WTC11 (cell line): Measurements from ENCODE around the gene HSBP1L1. TPM values are rescaled to one million over a fixed set of nuclear protein-coding genes. Genes with fewer than 3 reads are reported as not detected.
A peak's percentile ranks its signal among the peaks of the same experiment; 100 is the strongest.

ENCODE experiments used
- ATAC-seq: fragments of 200-7000 bp; cut with Tn5 transposase; 2 replicates; pipeline ENCODE4 v1.10.0; 2021; ENCODE audit warnings: mild to moderate bottlenecking, moderate library complexity
- CTCF ChIA-PET: fragments of 300-600 bp; sonication (Branson Sonifier 250); formaldehyde crosslinking; loops from one replicate; lab custom pipeline; 2021; ENCODE audit warnings: antibody characterized with exemption; lab: Charles Lee
- POLR2A ChIA-PET: fragments of 350-600 bp; sonication (Branson Sonifier 250); formaldehyde crosslinking; loops from one replicate; lab custom pipeline; 2021; ENCODE audit warnings: antibody characterized with exemption; lab: Charles Lee
- DNase-seq: peaks from one replicate; pipeline ENCODE4 v3.0.0; 2021; ENCODE audit warnings: low spot score
- H3K27ac Mint-ChIP-seq: 2 replicates; pipeline ENCODE4 v1.8.0; 2021; ENCODE audit warnings: mixed read lengths
- H3K27me3 Mint-ChIP-seq: 2 replicates; pipeline ENCODE4 v1.8.0; 2021; ENCODE audit warnings: low read depth, mild to moderate bottlenecking, moderate library complexity, mixed read lengths
- H3K36me3 Mint-ChIP-seq: 2 replicates; pipeline ENCODE4 v1.8.0; 2021; ENCODE audit warnings: mixed read lengths
- H3K4me1 Mint-ChIP-seq: 2 replicates; pipeline ENCODE4 v1.8.0; 2022; ENCODE audit warnings: mixed read lengths
- H3K4me3 Mint-ChIP-seq: 2 replicates; pipeline ENCODE4 v1.8.0; 2021; ENCODE audit warnings: mild to moderate bottlenecking, moderate library complexity, mixed read lengths
- H3K9me3 Mint-ChIP-seq: 2 replicates; pipeline ENCODE4 v1.8.0; 2021; ENCODE audit warnings: mixed read lengths
- ATF1 ChIP-seq: sonication (generic); formaldehyde crosslinking; IDR thresholded peaks from 2 replicates; pipeline ENCODE4 v1.8.1; 2023; ENCODE audit warnings: mild to moderate bottlenecking, moderate library complexity, missing genetic modification reagents
- E2F1 ChIP-seq: sonication (generic); formaldehyde crosslinking; IDR thresholded peaks from 2 replicates; pipeline ENCODE4 v1.8.0; 2022; ENCODE audit warnings: mild to moderate bottlenecking, missing genetic modification reagents
- MAX ChIP-seq: sonication (generic); formaldehyde crosslinking; IDR thresholded peaks from 2 replicates; pipeline ENCODE4 v1.8.0; 2022; ENCODE audit warnings: mild to moderate bottlenecking, missing genetic modification reagents
- PREB ChIP-seq: sonication (generic); formaldehyde crosslinking; IDR thresholded peaks from 2 replicates; pipeline ENCODE4 v1.8.1; 2022; ENCODE audit warnings: mild to moderate bottlenecking, missing genetic modification reagents, moderate library complexity, borderline replicate concordance
- SMAD4 ChIP-seq: sonication (generic); formaldehyde crosslinking; IDR thresholded peaks from 2 replicates; pipeline ENCODE4 v1.8.0; 2022; ENCODE audit warnings: mild to moderate bottlenecking, missing genetic modification reagents
- ZNF396 ChIP-seq: fragments of 250-450 bp; sonication (Bioruptor Pico); IDR thresholded peaks from 2 replicates; pipeline ENCODE4 v1.8.0; 2021; ENCODE audit warnings: mild to moderate bottlenecking, moderate library complexity, borderline replicate concordance
- ZNF423 ChIP-seq: fragments of 250-450 bp; sonication (Bioruptor Pico); IDR thresholded peaks from 2 replicates; pipeline ENCODE4 v2.1.2; 2022; ENCODE audit warnings: mild to moderate bottlenecking, moderate library complexity
- total RNA-seq: library from RNA; stranded (reverse); gene quantifications from 3 replicates; pipeline ENCODE4 v1.2.3, GENCODE V29; 2021
- TF ChIP-seq, protein P1 (sequence below): fragments of 250-450 bp; sonication (Bioruptor Pico); IDR thresholded peaks from 2 replicates; pipeline ENCODE4 v1.9.0; 2021; ENCODE audit warnings: mild to moderate bottlenecking
- TF ChIP-seq, protein P2 (sequence below): fragments of 250-450 bp; sonication (Bioruptor Pico); IDR thresholded peaks from 2 replicates; pipeline ENCODE4 v1.9.0; 2021; ENCODE audit warnings: moderate library complexity, mild to moderate bottlenecking, inconsistent platforms, borderline replicate concordance
- TF ChIP-seq, protein P3 (sequence below): fragments of 250-450 bp; sonication (Bioruptor Pico); IDR thresholded peaks from 2 replicates; pipeline ENCODE4 v1.9.0; 2021; ENCODE audit warnings: mild to moderate bottlenecking
- TF ChIP-seq, protein P4 (sequence below): fragments of 250-450 bp; sonication (Bioruptor Pico); IDR thresholded peaks from 2 replicates; pipeline ENCODE4 v2.1.2; 2022; ENCODE audit warnings: mild to moderate bottlenecking, moderate library complexity
- TF ChIP-seq, protein P5 (sequence below): sonication (generic); formaldehyde crosslinking; IDR thresholded peaks from 2 replicates; pipeline ENCODE4 v1.8.1; 2023; ENCODE audit warnings: mild to moderate bottlenecking, missing genetic modification reagents
- TF ChIP-seq, protein P6 (sequence below): sonication (generic); formaldehyde crosslinking; IDR thresholded peaks from 2 replicates; pipeline ENCODE4 v1.8.0; 2022; ENCODE audit warnings: missing genetic modification reagents

The HSBP1L1 gene
- total RNA-seq, 1 experiment from 2014 or later, result 1.4 TPM

- TF ChIP-seq, protein P1, sequence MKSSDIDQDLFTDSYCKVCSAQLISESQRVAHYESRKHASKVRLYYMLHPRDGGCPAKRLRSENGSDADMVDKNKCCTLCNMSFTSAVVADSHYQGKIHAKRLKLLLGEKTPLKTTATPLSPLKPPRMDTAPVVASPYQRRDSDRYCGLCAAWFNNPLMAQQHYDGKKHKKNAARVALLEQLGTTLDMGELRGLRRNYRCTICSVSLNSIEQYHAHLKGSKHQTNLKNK, result no peak
Observed at GRCh38 chr18:79922971-79923411, 41.5 kb upstream of the HSBP1L1 start (continued).

- no peak for TF ChIP-seq MAX (CRISPR knock-in tag)
- TF ChIP-seq SMAD4, result no peak
- DNase-seq (no peak), ATAC-seq (no peak)
- no peak overlapping the region for H3K4me3 Mint-ChIP-seq
- no peaks in the 10 kb centered on the region; the same call in 1 of the 2 replicates for H3K27me3 Mint-ChIP-seq
- H3K9me3 Mint-ChIP-seq, result peaks cover 8% of the 10 kb centered on the region
- no peak overlapping the region for H3K27ac Mint-ChIP-seq
- POLR2A ChIA-PET, result no interaction called here
- peaks cover 11% of the 10 kb centered on the region for H3K4me1 Mint-ChIP-seq
- H3K36me3 Mint-ChIP-seq, result peaks cover 4% of the 10 kb centered on the region
- CTCF ChIA-PET, result no interaction called here
Observed at GRCh38 chr18:79923896-79924585, 40.4 kb upstream of the HSBP1L1 start.

DNA sequence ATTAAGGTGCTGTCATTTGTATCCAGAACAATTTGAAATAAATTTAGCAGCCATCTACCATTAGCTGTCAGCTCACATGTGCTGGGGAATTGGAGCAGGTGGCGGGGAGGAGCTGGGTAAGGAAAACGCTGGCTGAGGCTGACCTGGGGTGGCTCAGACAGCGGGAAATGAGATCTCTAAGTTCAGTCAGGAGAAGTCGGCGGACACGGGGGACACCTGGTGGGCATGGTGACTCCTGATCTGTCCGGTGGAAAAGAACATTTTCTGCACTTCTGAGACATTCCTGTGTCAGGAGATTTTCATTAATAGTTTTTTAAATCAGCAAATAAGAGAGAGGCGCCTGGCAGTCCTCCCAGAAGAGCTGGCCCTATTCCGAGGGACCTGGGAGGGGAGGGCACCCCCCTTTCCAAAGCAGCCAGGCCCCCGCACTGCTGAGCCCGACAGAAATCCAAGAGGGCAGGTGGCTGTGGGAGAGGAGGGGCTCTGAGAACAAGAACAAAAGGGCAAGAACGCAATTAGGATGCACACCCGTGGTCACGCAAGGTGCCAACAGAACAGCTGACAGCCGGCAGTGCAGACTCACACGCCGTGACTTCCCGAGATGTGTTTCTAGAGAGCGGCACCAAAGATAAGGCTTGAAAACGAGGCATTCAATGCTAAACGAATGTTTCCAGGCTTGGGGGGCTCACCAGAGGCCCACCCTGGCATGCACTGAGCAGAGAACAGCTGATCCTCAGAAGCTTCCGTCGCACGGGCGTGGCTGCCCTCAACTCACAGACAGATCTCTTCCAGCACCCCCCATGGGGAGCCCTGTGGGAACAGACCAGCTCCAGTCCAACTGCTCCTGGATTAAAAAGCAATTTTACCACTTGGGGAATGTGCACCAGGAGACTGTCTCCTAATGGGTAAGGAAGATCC, 39.4 kb upstream of the HSBP1L1 start:
- Mint-ChIP-seq H3K4me1 (peaks cover 11% of the 10 kb centered on the region), H3K27ac (no peak overlapping the region), H3K9me3 (peaks cover 19% of the 10 kb centered on the region), H3K36me3 (peaks cover 15% of the 10 kb centered on the region), H3K27me3 (no peaks in the 10 kb centered on the region; the same call in 1 of the 2 replicates), H3K4me3 (no peak overlapping the region)
- DNase-seq (peak; percentile 8), ATAC-seq (no peak; the same call in 1 of the 2 replicates)
- ChIA-PET CTCF (no interaction called here), POLR2A (no interaction called here)
- TF ChIP-seq, protein P2, sequence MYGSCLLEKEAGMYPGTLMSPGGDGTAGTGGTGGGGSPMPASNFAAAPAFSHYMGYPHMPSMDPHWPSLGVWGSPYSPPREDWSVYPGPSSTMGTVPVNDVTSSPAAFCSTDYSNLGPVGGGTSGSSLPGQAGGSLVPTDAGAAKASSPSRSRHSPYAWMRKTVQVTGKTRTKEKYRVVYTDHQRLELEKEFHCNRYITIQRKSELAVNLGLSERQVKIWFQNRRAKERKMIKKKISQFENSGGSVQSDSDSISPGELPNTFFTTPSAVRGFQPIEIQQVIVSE, result no peak
- no peak for TF ChIP-seq PREB
- TF ChIP-seq ATF1 (CRISPR knock-in tag), result no peak
- TF ChIP-seq, protein P3, sequence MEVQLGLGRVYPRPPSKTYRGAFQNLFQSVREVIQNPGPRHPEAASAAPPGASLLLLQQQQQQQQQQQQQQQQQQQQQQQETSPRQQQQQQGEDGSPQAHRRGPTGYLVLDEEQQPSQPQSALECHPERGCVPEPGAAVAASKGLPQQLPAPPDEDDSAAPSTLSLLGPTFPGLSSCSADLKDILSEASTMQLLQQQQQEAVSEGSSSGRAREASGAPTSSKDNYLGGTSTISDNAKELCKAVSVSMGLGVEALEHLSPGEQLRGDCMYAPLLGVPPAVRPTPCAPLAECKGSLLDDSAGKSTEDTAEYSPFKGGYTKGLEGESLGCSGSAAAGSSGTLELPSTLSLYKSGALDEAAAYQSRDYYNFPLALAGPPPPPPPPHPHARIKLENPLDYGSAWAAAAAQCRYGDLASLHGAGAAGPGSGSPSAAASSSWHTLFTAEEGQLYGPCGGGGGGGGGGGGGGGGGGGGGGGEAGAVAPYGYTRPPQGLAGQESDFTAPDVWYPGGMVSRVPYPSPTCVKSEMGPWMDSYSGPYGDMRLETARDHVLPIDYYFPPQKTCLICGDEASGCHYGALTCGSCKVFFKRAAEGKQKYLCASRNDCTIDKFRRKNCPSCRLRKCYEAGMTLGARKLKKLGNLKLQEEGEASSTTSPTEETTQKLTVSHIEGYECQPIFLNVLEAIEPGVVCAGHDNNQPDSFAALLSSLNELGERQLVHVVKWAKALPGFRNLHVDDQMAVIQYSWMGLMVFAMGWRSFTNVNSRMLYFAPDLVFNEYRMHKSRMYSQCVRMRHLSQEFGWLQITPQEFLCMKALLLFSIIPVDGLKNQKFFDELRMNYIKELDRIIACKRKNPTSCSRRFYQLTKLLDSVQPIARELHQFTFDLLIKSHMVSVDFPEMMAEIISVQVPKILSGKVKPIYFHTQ, result no peak
- TF ChIP-seq ZNF396 (CRISPR knock-in tag), result no peak
- TF ChIP-seq, protein P4, sequence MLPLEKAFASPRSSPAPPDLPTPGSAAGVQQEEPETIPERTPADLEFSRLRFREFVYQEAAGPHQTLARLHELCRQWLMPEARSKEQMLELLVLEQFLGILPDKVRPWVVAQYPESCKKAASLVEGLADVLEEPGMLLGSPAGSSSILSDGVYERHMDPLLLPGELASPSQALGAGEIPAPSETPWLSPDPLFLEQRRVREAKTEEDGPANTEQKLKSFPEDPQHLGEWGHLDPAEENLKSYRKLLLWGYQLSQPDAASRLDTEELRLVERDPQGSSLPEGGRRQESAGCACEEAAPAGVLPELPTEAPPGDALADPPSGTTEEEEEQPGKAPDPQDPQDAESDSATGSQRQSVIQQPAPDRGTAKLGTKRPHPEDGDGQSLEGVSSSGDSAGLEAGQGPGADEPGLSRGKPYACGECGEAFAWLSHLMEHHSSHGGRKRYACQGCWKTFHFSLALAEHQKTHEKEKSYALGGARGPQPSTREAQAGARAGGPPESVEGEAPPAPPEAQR (CRISPR knock-in tag), result no peak
- TF ChIP-seq, protein P5, sequence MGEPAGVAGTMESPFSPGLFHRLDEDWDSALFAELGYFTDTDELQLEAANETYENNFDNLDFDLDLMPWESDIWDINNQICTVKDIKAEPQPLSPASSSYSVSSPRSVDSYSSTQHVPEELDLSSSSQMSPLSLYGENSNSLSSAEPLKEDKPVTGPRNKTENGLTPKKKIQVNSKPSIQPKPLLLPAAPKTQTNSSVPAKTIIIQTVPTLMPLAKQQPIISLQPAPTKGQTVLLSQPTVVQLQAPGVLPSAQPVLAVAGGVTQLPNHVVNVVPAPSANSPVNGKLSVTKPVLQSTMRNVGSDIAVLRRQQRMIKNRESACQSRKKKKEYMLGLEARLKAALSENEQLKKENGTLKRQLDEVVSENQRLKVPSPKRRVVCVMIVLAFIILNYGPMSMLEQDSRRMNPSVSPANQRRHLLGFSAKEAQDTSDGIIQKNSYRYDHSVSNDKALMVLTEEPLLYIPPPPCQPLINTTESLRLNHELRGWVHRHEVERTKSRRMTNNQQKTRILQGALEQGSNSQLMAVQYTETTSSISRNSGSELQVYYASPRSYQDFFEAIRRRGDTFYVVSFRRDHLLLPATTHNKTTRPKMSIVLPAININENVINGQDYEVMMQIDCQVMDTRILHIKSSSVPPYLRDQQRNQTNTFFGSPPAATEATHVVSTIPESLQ (CRISPR knock-in tag), result no peak
- no peak for TF ChIP-seq E2F1 (CRISPR knock-in tag)
- TF ChIP-seq ZNF423, result no peak
- TF ChIP-seq, protein P6, sequence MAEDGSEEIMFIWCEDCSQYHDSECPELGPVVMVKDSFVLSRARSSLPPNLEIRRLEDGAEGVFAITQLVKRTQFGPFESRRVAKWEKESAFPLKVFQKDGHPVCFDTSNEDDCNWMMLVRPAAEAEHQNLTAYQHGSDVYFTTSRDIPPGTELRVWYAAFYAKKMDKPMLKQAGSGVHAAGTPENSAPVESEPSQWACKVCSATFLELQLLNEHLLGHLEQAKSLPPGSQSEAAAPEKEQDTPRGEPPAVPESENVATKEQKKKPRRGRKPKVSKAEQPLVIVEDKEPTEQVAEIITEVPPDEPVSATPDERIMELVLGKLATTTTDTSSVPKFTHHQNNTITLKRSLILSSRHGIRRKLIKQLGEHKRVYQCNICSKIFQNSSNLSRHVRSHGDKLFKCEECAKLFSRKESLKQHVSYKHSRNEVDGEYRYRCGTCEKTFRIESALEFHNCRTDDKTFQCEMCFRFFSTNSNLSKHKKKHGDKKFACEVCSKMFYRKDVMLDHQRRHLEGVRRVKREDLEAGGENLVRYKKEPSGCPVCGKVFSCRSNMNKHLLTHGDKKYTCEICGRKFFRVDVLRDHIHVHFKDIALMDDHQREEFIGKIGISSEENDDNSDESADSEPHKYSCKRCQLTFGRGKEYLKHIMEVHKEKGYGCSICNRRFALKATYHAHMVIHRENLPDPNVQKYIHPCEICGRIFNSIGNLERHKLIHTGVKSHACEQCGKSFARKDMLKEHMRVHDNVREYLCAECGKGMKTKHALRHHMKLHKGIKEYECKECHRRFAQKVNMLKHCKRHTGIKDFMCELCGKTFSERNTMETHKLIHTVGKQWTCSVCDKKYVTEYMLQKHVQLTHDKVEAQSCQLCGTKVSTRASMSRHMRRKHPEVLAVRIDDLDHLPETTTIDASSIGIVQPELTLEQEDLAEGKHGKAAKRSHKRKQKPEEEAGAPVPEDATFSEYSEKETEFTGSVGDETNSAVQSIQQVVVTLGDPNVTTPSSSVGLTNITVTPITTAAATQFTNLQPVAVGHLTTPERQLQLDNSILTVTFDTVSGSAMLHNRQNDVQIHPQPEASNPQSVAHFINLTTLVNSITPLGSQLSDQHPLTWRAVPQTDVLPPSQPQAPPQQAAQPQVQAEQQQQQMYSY (CRISPR knock-in tag), result no peak
